GM19023 (cell line): Measurements from ENCODE around the gene BMPR1A.
A peak's percentile ranks its signal among the peaks of the same experiment; 100 is the strongest.

Experiments used
- ATAC-seq: cut with Tn5 transposase; IDR thresholded peaks from one replicate; pipeline ENCODE4 v1.9.1; 2021; ENCODE audit warnings: mild to moderate bottlenecking, moderate library complexity; ENCODE audit not compliant: unreplicated experiment

The BMPR1A gene

GRCh38 chr10:86759073-86759672 is 2.8 kb downstream of the BMPR1A start:
- ATAC-seq, result no peak

GRCh38 chr10:86763404-86763803 is 7.0 kb downstream of the BMPR1A start:
- ATAC-seq, result no peak

GRCh38 chr10:86765548-86765947 is 9.1 kb downstream of the BMPR1A start:
- ATAC-seq, result no peak

- no peak for ATAC-seq
Measured at GRCh38 chr10:86768412-86769062, 12.1 kb downstream of the BMPR1A start.

- no peak for ATAC-seq
Measured at GRCh38 chr10:86769991-86770390, 13.6 kb downstream of the BMPR1A start.

- no peak for ATAC-seq
Measured at GRCh38 chr10:86770412-86770960, 14.1 kb downstream of the BMPR1A start.

- ATAC-seq, result no peak
Measured at GRCh38 chr10:86773498-86773897, 17.1 kb downstream of the BMPR1A start.

- ATAC-seq, result peak; percentile 66
Measured at GRCh38 chr10:86775056-86775869, 18.8 kb downstream of the BMPR1A start.

GRCh38 chr10:86775870-86776180 is 19.4 kb downstream of the BMPR1A start:
- no peak for ATAC-seq

- no peak for ATAC-seq
Measured at GRCh38 chr10:86779220-86780017, 23.0 kb downstream of the BMPR1A start.

- ATAC-seq, result peak; percentile 58
Measured at GRCh38 chr10:86782701-86783418, 26.4 kb downstream of the BMPR1A start.

GRCh38 chr10:86785037-86785436 is 28.6 kb downstream of the BMPR1A start:
- ATAC-seq, result no peak

- ATAC-seq, result no peak
Measured at GRCh38 chr10:86785968-86786367, 29.5 kb downstream of the BMPR1A start.

GRCh38 chr10:86786368-86786767 is 29.9 kb downstream of the BMPR1A start:
- no peak for ATAC-seq

- ATAC-seq, result no peak
Measured at GRCh38 chr10:86790394-86790793, 34.0 kb downstream of the BMPR1A start.

- ATAC-seq, result no peak
Measured at GRCh38 chr10:86792461-86793167, 36.2 kb downstream of the BMPR1A start.

GRCh38 chr10:86793696-86794095 is 37.3 kb downstream of the BMPR1A start:
- ATAC-seq, result no peak

- no peak for ATAC-seq
Measured at GRCh38 chr10:86795353-86795752, 38.9 kb downstream of the BMPR1A start.

- no peak for ATAC-seq
Measured at GRCh38 chr10:86798025-86798424, 41.6 kb downstream of the BMPR1A start.

- no peak for ATAC-seq
Measured at GRCh38 chr10:86798611-86799010, 42.2 kb downstream of the BMPR1A start.
